SK-N-MC (cell line): ENCODE results near the gene NRXN3.

Experiments used
- EZH2 ChIP-seq: fragments of 200-600 bp; sonication (generic); IDR thresholded peaks from one replicate; pipeline ENCODE4 v1.6.1; 2017; ENCODE audit warnings: antibody characterized with exemption
- POLR2AphosphoS5 ChIP-seq: IDR thresholded peaks from 2 replicates; pipeline ENCODE4 v1.6.1; 2012; ENCODE audit warnings: mild to moderate bottlenecking, low read depth, low read length, borderline replicate concordance

DNA sequence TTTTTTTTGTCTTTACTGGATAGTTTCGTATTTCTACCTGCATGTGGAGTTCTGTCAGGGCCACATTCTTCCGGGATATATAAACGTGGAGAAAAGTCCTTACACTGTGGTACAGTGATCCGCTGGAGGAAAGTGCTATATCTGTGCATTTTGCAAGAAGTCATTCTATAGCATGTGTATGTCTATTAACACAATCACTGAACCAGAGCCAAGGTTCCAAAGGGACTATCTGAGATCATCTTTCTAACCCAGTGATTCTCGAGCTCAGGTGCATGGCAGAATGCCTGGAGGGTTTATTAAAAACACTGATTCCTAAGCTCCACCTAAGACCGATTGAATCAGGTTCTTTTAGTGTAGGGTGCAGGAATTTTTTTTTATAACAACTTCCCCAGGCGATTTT is 354.0 kb downstream of the NRXN3 start:
- no peak for TF ChIP-seq EZH2
- no peak for TF ChIP-seq POLR2AphosphoS5
